IPS DF 6.9 (cell line): Measurements from ENCODE around the gene PDLIM4.

Experiments used
- DNase-seq: peaks from one replicate; pipeline ENCODE4 v3.0.0-alpha.2; 2013; ENCODE audit warnings: low read depth, low spot score
- H3K27ac ChIP-seq: one replicate; pipeline ENCODE4 v1.5.1; 2013; ENCODE audit warnings: low read length, control low read depth
- H3K27me3 ChIP-seq: 2 replicates; pipeline ENCODE4 v1.6.1; 2013; ENCODE audit warnings: mild to moderate bottlenecking, low read length; ENCODE audit not compliant: control insufficient read depth, insufficient read depth
- H3K36me3 ChIP-seq: 2 replicates; pipeline ENCODE4 v1.6.1; 2013; ENCODE audit warnings: low read length; ENCODE audit not compliant: control insufficient read depth, insufficient read depth
- H3K4me1 ChIP-seq: 2 replicates; pipeline ENCODE4 v1.6.1; 2013; ENCODE audit warnings: low read length; ENCODE audit not compliant: control insufficient read depth, insufficient read depth
- H3K4me3 ChIP-seq: 2 replicates; pipeline ENCODE4 v1.5.1; 2013; ENCODE audit warnings: mild to moderate bottlenecking, low read length
- H3K9me3 ChIP-seq: 2 replicates; pipeline ENCODE4 v1.6.1; 2013; ENCODE audit warnings: low read length, inconsistent platforms; ENCODE audit not compliant: control insufficient read depth, insufficient read depth
- WGBS: extraction: QIAGEN DNeasy Blood & Tissue Kit; methylation state at CpG from one replicate; pipeline ENCODE4 v1.1.7; 2013; ENCODE audit warnings: mixed read lengths, missing lambda C conversion rate; ENCODE audit not compliant: insufficient read length, insufficient coverage; 5-methylcytosine and 5-hydroxymethylcytosine counted together

Gene PDLIM4

DNA sequence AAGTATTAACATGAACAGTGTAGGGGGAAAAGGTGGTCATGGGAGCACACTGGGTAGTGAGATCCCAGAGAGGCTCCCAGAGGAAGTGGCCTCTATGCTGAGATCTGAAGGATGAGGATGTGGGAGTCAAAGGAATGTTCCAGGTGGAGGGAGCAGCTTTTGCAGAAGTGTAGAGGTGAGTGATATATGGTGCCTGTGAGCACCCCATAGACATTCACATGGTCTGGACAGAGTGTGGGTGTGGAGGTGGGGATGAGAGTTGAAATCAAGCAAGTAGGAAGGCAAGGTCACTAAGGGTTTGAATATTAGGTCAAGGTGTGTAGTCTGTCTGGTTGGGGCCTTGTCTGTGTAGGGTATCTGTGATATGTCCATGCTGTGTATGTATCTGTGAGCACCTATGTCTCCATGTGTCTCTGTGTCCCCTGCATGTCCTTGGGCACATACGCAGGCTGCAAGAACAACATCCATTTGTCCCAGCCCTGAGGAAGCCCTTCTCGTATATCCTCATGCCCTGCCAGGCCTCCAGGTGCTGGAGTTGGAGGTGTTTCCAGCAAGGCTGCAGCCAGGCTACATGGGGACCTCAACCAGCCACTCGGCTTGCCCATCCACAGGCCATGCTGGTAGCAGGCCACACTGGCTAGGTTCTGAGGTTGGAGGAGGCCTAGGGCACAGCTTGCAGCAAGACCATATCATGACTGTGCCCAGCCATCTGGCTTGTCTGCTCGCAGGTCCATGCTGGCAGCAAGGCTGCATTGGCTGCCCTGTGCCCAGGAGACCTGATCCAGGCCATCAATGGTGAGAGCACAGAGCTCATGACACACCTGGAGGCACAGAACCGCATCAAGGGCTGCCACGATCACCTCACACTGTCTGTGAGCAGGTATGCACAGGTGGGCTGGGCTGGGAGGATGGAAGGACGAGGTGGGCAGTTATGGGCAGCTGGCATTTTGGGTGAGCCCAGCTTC, 4.7 kb downstream of the PDLIM4 start:
- no CpG with 5 or more reads among the region's 7 CpGs for WGBS
- H3K4me1 ChIP-seq: no peaks in the 10 kb centered on the region
- DNase-seq: no peak

DNA sequence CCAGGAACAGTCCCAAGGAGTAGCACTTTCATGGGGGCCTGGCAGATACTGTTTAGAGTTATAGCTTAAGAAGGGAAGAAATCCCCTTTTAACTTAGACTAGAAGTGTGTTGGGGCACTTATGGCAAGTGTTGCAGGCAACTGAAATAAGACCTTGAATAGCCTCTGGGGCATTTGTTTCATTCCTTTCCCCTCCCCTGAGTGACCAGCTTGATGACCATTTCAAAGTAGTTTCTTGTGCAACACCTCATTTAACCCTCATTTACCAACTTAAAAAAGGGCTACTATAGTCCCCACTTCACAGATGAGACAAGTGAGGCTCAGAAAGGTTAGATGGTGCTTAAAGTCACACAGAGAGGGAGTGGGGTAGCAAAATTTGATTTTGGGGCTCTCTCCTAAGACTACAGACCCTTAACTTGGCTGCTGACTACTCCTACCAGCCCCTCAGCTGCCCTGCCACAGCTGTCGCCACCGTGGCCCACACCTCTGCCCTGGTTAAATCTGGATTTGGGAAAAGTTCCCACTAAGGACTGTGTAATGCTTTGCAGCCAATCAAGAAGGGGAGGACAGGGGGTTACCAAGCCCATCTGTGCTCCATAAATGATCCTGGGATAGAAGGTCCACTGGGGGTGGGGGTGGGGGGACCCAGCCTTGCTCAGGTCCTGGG, 5.5 kb downstream of the PDLIM4 start:
- Histone ChIP-seq H3K36me3 (no peaks in the 10 kb centered on the region), H3K27me3 (no peaks in the 10 kb centered on the region), H3K4me1 (no peaks in the 10 kb centered on the region), H3K9me3 (no peaks in the 10 kb centered on the region), H3K27ac (no peak overlapping the region), H3K4me3 (no peak overlapping the region)
- DNase-seq: no peak
- WGBS: no CpG with 5 or more reads among the region's 2 CpGs

More for the DNA sequence above, 4.7 kb downstream of the PDLIM4 start:
- Histone ChIP-seq H3K36me3 (no peaks in the 10 kb centered on the region), H3K4me3 (no peak overlapping the region), H3K27me3 (no peaks in the 10 kb centered on the region), H3K9me3 (no peaks in the 10 kb centered on the region), H3K27ac (no peak overlapping the region)

DNA sequence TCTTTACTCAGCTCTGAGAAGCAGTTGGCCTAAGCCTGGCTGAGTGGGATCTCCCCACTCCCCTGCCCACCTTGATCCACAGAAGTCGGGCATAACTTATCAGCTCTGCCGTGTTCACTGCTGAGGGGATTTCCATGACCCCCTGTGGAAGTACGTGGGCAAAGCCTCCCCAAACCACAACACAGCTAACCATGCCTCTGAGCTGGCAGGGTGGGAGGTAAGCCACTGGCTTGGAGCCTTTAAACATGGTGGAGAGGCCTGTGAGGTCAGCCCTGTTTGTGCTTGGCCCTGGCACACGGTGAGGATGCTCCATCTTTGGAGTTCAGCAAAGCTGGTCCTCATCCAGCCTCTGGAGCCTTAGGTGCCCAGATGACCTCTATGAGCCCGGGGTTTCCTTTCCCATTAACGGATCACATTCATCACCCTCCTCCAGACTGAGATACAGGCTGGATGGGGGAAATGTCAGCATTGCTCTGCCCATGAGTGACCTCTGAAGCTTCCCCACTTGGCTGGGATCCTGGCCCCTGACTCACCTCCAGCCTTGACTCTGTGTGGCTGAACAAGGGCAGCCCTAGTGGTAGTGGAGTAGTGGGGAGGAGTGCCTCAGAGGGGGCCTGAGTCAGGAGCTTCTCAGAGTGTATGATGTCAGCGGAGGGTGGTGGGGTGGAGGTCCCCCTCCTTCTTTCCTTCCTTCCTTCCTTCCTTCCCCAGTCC, 6.2 kb downstream of the PDLIM4 start:
- Histone ChIP-seq H3K9me3 (no peaks in the 10 kb centered on the region), H3K36me3 (no peaks in the 10 kb centered on the region), H3K27me3 (no peaks in the 10 kb centered on the region), H3K27ac (no peak overlapping the region), H3K4me3 (no peak overlapping the region), H3K4me1 (no peaks in the 10 kb centered on the region)
- no CpG with 5 or more reads among the region's 7 CpGs for WGBS
- no peak for DNase-seq

GRCh38 chr5:132264546-132265335, 7.2 kb downstream of the PDLIM4 start:
- Histone ChIP-seq H3K36me3 (no peaks in the 10 kb centered on the region), H3K4me3 (no peak overlapping the region), H3K27ac (no peak overlapping the region), H3K4me1 (no peaks in the 10 kb centered on the region; the same call in 1 of the 2 replicates), H3K27me3 (no peaks in the 10 kb centered on the region), H3K9me3 (no peaks in the 10 kb centered on the region)
- no CpG with 5 or more reads among the region's 4 CpGs for WGBS
- no peak for DNase-seq

DNA sequence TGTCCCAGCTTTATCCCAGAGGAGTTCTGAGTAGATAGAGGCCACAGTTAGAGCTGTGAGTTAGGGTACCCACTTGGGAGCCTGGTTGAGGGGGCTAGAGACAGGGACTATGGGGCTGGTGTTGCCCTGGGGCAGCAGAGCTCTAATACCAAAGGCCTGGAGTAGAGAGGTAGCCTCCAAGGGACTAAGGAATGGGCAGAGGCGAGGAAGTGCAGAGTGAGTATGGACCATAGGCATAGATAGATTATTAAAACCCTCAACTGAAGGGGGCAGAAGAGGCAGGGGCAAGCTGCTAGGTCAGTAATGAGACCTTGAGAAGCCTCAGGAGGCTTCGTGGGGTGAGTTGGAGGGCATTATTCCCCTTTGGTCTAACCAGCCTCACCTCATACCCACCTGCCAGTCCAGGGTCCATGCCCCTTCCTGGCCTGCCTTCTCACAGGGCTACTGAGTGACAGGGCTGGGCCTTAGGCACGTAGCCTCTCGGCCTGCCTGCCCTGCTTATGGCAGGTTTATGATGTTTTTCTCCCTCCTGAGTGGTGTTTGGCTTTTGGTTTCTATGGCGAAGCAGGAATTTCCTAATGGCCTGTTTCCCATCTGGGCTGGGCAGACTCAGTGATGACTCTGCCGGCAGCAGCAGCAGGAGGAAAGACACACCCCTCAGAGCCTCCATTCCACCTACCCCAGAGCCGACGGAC, 8.0 kb downstream of the PDLIM4 start:
- WGBS: no CpG with 5 or more reads among the region's 8 CpGs
- no peak overlapping the region for H3K27ac ChIP-seq
- DNase-seq: no peak
- no peaks in the 10 kb centered on the region for H3K36me3 ChIP-seq
- H3K4me1 ChIP-seq: no peaks in the 10 kb centered on the region; the same call in 1 of the 2 replicates
- H3K27me3 ChIP-seq: no peaks in the 10 kb centered on the region
- no peak overlapping the region for H3K4me3 ChIP-seq
- no peaks in the 10 kb centered on the region for H3K9me3 ChIP-seq

GRCh38 chr5:132266031-132266835, 8.7 kb downstream of the PDLIM4 start:
- no CpG with 5 or more reads among the region's 7 CpGs for WGBS
- no peaks in the 10 kb centered on the region; the same call in 1 of the 2 replicates for H3K4me1 ChIP-seq
- no peaks in the 10 kb centered on the region for H3K27me3 ChIP-seq

GRCh38 chr5:132266836-132267160, 9.3 kb downstream of the PDLIM4 start:
- DNase-seq: no peak
- Histone ChIP-seq H3K4me1 (no peaks in the 10 kb centered on the region; the same call in 1 of the 2 replicates), H3K9me3 (no peaks in the 10 kb centered on the region), H3K27me3 (no peaks in the 10 kb centered on the region), H3K27ac (no peak overlapping the region), H3K4me3 (no peak overlapping the region), H3K36me3 (no peaks in the 10 kb centered on the region)
- no CpG with 5 or more reads among the region's 1 CpG for WGBS

More at GRCh38 chr5:132266031-132266835, 8.7 kb downstream of the PDLIM4 start:
- no peaks in the 10 kb centered on the region for H3K9me3 ChIP-seq
- DNase-seq: no peak
- H3K4me3 ChIP-seq: no peak overlapping the region
- H3K36me3 ChIP-seq: no peaks in the 10 kb centered on the region
- no peak overlapping the region for H3K27ac ChIP-seq

- DNase-seq: no peak
- H3K27ac ChIP-seq: no peak overlapping the region
- no peak overlapping the region for H3K4me3 ChIP-seq
- no peaks in the 10 kb centered on the region; the same call in 1 of the 2 replicates for H3K4me1 ChIP-seq
- no peaks in the 10 kb centered on the region for H3K9me3 ChIP-seq
- H3K36me3 ChIP-seq: no peaks in the 10 kb centered on the region
- no peaks in the 10 kb centered on the region for H3K27me3 ChIP-seq
Measured at GRCh38 chr5:132267166-132267739, 9.8 kb downstream of the PDLIM4 start.
